CD4-positive, alpha-beta T cell treated with Interleukin-6 for 4 hours (primary cell): Measurements from ENCODE around the gene HMCN2.
A peak's percentile ranks its signal among the peaks of the same experiment; 100 is the strongest.
"Not testable (repeated sequence)": the region's sequence is repeated elsewhere in the genome, so short reads cannot be mapped to it uniquely, and the experiment has no call there.

Experiments
- DNase-seq: peaks from one replicate; pipeline ENCODE4 v3.0.0-alpha.2; 2020; ENCODE audit warnings: mixed read lengths

HMCN2 gene

DNA sequence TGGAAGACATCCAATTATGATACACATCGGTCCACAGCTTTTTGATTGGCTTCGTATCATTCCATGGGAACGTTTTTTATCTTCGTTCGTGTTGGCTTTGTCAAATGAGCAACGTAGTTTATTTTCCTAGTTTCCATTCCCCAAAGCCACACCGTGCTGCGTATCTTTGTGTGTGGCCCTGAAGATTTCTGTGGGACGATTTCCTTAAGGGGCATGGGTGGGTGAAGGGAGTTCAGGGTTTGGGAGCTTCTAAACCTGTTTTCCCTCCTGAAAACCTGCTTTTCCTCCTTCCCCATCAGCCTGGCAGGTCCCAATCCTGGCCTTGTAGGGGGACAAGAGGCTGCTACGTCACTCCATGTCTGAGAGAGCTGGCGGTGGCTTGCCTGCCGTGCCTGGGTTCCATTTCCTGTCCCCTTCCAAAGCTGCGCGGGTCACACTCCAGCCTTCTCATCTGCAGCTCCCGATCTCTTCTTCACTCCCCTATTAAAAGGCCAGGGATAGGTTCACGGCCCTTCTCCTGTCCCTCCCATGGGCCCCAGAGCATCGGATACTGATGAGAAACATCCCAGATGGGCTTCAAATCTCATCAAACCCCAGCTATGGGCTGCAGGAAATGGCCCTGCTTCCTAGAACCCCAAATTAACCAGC lies 155.7 kb downstream of the HMCN2 start:
- DNase-seq: no peak

DNA sequence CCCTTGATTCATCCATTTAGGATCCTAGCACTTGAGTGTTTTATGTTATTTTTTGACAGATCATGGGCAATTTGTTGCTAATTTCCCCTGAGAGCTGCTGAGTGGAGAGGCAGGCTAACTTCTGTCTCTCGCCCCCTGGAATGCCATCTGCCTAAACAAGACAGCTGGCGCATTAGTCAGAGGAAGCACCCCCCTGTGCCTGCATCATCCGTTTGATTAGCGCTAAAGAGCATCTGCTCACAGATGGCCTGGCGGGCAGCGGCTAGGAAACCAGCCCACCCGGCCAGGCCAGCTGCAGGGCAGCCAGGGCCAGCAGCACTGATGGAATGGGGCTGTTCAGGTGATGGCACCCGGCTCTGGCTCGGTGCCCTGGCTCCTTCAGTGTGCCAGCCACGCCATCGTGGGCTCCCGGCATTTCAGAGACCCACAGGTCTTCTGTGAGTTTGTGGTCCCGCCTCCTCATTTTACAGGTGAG lies 156.3 kb downstream of the HMCN2 start:
- no peak for DNase-seq

DNA sequence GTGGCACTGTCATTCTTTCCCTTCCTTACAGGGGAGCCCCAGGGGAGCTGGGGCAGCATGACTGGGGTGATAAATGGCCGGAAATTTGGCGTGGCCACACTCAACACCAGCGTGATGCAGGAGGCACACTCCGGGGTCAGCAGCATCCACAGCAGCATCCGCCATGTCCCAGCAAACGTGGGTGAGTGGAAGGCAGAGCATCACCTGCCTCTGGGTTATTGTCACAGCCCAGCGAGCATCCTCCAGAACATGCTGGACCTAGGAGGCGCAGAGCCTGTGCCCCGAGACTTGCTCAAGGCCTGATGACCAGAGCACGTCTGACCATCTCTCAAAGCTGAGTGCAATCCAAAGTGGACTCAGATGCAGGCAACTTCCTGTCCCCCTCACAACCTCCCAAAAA lies 157.0 kb downstream of the HMCN2 start:
- no peak for DNase-seq

DNA sequence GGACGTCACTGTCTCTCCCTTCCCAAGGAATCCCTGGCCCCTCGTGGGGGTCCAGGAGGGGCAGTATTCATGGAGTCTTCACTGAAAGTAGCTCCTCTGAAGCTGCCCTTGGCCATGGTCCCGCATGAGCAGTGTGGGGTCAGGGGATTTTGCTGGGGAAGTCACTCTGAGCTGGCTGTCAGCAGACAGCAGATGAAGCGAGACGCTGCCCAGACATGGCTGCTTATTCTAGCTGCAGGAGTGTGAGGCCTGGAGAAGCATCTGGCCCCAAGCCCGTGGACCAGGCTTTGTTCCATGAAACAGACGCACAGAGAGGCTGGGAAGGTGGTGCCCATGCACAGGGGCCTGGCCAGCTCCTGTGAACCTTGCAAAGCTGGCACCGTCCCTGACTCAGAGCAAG lies 157.7 kb downstream of the HMCN2 start:
- DNase-seq: no peak

DNA sequence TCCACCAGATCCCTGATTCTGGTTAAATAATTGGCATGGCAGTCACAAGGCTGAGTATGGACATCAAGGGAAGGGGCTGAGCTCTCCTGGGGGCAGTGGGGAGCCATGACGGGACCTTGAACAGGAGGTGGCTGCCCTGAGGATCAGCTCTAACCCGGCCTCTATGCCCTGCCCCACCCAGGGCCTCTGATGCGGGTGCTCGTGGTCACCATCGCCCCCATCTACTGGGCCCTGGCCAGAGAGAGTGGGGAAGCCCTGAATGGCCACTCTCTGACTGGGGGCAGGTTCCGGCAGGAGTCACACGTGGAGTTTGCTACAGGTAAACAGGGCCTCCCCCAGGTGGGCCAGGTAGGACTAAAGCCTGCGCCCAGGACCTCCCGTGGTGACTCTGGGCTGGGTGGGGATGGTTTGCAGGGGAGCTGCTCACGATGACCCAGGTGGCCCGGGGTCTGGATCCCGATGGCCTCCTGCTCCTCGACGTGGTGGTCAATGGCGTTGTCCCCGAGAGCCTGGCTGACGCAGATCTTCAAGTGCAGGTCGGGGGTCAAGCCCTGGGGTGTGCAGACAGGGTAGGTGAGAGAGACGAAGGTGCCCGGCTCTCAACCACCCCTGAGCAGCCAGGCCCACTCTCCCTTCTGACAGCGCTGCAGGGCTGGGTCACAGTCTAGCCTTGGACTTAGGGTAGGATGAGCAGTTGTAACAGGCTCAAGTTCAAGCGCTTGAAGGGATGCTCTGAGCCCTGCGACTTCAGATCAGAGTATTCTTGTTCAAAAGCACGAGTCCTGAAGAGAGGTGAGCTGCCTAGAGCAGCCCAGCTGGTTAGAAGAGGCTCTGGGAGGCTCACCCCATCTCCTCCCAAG lies 159.3 kb downstream of the HMCN2 start:
- DNase-seq: no peak

DNA sequence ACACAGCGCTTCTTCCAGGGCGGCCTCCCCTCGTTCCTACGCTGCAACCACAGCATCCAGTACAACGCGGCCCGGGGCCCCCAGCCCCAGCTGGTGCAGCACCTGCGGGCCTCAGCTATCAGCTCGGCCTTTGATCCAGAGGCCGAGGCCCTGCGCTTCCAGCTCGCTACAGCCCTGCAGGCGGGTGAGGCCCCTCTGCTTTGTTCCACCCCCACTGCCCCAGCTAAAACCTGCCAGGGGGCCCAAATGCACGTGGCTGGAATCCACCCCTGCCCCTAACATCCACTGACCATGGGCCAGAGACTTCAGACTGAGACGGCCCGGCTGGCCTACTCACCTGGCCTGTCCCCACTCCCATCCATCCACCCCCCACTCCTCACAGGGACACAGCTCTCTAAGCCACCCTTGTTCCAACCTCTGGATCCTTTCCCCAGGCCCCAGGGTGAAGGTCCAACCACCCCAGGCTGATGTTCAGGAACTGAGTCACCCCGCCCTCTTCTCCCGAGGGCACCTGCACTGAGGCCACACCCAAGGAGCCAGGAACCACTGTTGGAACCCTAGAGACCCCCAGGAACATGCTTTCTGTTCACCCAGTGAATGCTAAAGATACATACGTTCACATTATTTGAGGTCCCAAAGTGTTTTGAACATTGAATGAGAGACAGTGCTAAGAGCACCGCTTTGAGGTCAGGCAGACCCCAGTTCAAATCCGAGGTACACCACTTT lies 160.3 kb downstream of the HMCN2 start:
- DNase-seq: no peak

DNA sequence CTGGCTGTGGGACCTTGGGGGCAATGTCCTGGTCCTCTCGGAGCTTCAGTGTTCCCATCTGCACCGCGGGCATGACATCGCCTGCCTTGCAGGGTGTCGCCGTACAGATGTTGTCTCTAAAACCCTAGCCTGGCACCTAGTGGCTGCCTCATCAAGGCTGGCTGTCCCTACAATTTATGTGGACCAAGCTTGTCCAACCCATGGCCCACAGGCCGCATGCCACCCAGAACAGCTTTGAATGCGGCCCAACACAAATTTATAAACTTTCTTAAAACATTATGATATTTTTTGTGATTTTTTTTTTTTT lies 160.9 kb downstream of the HMCN2 start:
- no peak for DNase-seq

DNA sequence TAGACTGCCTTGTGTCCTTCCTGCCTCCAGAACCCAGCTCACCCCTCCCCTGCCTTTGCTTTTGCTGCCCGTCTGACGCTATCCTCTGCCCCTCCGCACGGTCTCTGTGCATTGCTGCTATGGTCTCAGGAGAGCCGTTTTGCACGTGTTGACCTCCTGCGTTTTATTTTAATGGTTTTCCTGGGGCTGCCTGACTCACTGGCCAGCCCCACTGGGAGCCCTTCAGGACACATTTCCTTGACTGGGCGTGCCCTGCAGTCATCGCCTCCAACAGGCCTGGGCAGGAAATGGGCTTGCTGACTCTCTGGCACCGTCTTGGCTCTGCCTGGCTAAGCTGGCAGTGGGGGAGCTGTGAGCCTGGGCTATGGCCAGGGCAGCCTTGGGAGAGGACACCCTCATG lies 161.3 kb downstream of the HMCN2 start:
- no peak for DNase-seq

DNA sequence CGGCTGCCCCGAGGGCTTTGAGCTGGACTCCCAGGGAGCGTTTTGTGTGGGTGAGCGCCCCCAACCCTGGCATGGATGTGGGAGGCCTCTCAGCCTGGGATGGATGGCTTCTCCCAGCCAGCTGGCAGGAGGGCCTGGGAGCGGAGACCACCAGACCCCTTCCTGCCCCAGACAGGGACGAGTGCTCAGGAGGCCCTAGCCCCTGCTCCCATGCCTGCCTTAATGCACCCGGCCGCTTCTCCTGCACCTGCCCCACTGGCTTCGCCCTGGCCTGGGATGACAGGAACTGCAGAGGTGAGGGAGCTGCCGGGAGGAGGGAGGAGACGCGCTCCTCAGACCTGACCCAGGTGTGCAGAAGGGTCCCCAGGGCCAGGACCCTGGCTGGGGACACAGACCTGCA lies 161.8 kb downstream of the HMCN2 start:
- DNase-seq: no peak

DNA sequence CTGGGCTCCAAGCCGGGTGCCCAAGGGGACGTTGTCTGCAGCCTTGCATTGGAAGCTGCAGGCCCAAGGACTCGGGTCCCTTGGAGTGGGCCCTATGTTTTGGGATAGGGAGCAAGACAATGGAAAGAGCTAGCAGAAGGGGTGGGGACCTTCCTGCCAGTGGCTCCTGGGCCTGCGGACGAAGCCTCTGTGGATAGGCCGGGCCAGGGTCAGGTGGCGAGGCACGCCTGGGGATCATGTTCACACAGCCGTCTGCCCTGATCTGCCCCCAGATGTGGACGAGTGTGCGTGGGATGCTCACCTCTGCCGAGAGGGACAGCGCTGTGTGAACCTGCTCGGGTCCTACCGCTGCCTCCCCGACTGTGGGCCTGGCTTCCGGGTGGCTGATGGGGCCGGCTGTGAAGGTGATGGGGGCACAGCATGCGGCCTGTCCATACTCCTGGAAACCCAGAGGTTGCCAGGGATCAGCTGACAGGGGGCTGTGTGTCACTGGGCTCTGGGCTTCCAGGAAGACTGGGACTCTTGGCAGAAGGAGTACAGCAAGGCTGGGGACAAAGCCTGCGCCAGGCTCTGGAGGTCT lies 162.6 kb downstream of the HMCN2 start:
- no peak for DNase-seq

DNA sequence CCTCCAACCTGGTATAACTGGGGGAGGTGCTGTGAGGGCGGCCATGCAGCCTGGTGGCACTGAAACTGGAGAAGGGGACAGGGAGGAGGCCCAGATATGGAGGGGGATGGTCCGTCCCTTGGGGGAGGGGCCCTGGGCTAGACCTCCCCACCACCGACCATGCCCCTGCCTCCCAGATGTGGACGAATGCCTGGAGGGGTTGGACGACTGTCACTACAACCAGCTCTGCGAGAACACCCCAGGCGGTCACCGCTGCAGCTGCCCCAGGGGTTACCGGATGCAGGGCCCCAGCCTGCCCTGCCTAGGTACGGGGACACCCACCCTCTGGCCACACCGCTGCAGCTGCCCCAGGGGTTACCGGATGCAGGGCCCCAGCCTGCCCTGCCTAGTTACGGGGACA lies 163.8 kb downstream of the HMCN2 start:
- DNase-seq: no peak

DNA sequence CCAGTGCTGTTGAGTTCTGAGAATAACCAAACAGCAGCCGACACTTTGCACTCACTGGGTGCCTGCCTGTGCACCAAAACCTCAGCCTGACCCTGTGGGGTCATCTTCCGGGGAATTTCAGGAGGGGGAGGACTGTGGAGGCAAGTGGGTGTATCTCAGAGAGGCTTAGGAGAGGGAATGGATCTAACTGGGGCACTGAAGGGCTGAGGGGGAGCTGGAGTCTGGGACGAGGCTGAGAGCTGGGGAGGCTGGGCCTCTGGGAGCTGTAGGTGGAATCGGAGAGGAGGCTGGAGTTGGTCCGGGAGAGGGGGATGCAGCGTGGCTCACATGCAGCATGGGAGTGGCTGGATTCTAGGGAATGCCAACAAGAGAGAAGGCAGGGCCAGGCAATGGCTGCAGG lies 164.3 kb downstream of the HMCN2 start:
- no peak for DNase-seq

DNA sequence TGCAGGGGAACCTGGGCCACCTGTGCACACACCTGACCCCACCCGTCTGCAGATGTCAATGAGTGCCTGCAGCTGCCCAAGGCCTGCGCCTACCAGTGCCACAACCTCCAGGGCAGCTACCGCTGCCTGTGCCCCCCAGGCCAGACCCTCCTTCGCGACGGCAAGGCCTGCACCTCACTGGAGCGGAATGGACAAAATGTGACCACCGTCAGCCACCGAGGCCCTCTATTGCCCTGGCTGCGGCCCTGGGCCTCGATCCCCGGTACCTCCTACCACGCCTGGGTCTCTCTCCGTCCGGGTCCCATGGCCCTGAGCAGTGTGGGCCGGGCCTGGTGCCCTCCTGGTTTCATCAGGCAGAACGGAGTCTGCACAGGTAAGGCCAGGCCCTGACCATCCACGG lies 164.7 kb downstream of the HMCN2 start:
- DNase-seq: no peak

DNA sequence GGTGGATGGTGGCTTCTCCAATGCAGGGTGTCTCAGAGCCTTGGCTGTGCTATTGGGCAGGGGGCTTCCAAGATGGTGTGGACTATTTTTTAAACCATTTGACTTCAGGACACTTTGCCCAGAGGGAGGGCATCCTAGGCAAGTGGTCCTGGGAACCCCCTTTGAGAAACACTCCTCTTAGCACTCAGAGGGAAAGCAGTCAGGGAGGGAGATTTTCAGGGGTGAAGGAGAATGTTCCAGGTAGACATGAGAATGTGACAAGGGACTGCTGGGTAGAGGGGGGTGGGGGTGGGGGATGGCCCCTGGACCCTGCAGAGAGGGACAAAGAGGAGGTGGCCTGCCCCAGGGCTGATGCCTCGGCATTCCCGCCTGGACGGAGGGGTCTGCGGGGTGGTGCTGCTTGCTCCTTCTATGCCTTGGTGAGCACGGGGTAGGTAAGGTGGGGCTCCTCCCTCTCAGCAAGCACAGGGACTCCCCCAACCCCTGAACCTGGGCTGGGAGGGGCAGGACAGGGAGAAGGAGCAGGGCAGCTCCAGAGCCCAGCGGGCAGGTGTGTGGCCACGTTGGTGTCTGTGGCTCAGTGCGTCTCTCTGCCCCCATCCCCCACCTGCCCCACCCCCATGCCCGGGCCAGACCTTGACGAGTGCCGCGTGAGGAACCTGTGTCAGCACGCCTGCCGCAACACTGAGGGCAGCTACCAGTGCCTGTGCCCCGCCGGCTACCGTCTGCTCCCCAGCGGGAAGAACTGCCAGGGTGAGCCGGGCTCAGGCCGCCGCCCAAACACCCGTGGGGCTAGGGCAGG lies 165.4 kb downstream of the HMCN2 start:
- no peak for DNase-seq

DNA sequence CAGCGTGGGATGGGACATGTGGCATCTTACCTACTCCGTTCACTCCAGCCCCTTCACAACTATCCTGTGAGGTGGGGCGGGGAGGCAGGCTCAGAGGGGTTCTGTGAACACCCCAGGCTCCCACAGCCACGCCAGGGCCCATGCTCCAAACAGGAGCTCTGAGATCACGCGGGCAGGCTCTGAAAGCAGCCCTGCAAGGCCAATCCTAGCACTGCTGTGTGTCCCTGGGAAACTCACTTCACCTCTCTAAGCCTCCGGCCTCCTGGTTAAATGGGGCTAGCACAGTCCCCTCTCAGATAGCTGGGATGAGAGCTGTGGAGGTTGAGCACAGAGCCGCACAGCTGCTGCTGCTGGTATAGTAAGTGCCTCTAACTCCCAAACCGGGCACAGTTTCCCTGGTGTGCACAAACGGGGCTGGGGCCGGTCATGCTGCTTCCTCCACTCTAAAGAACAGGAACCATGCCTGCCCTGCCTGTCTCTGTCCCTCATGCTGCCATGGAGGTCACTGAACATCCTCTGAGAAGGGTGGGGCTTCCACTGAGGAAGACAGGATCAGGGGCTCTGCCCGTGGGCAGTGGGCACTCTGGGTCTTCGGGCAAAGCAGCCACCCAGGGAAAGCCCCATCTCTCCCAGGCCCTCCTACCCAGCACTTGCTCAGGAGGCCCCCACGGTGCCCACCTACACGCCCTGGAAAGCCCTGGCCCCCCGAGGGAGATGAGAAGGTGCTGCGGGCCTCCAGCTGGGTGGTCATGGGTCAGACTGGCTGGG lies 166.2 kb downstream of the HMCN2 start:
- DNase-seq: no peak

DNA sequence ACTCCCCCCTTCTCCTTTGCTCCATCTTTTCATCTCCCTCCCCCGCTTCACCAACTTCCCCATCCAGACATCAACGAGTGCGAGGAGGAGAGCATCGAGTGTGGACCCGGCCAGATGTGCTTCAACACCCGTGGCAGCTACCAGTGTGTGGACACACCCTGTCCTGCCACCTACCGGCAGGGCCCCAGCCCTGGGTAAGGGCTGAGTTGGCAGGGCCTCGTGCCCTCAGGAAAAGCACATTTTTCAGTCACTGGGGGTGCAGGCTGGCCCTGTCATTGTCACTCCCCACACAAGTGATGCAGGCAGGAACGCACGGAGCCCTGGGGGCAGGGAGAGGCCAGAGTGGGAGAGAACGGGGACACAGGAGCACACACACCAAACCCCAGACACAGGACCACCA lies 166.8 kb downstream of the HMCN2 start:
- no peak for DNase-seq

DNA sequence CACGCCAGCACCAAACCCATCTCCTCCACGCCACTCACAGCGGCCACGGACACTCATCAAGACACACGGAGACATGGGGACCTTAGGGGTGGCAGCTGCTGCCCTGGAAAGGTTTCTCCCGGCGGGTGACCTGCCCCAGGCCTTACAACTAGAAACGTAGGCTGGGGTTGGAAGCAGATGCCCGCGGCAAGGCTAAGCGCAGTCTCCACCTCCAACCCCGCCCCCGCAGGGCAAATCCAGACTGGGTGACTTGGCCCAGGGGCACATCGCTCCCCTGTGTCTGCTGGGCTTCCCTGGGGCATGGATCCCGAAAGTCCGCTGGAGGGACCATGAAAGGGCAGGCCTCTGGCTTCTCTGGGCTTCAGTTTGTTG lies 167.2 kb downstream of the HMCN2 start:
- no peak for DNase-seq

DNA sequence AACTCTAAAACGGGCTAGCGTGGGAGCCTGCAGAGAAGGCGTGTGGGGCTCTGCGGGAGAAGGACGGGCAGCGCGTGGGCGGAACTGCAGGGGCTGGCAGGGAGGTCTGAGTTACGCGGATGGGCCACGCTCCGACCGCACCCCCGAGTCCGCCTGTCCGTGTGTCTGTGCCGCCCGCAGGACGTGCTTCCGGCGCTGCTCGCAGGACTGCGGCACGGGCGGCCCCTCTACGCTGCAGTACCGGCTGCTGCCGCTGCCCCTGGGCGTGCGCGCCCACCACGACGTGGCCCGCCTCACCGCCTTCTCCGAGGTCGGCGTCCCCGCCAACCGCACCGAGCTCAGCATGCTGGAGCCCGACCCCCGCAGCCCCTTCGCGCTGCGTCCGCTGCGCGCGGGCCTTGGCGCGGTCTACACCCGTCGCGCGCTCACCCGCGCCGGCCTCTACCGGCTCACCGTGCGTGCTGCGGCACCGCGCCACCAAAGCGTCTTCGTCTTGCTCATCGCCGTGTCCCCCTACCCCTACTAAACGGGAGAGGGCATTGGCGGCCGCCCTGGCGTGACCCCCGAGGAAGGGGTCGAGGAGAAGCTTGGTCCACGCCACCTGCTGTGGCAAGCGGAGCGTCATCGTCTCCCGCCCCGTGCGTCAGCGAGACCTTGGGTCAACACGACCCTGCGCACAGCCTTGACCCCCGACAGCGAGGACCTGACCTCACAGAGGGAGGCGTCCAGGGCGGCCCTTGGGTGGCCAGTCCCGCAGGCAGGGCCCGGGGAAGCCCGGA lies 167.8 kb downstream of the HMCN2 start:
- peak; percentile 12 for DNase-seq

DNA sequence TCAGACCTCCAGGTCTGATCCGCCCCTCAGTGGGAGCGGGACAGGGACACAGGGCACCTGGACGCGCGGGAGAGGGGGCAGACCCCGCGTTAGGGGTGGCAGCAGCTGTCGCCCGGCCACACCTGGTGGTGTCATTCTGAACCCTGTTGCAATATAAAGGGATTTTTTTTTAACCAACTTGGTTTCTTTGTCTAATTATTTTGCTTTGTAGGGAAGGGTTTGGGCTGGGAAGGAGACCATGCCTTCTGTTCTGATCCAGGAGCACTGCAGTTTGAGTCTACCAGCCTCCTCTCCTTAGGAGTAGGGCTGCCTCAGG lies 168.3 kb downstream of the HMCN2 start:
- no peak for DNase-seq

DNA sequence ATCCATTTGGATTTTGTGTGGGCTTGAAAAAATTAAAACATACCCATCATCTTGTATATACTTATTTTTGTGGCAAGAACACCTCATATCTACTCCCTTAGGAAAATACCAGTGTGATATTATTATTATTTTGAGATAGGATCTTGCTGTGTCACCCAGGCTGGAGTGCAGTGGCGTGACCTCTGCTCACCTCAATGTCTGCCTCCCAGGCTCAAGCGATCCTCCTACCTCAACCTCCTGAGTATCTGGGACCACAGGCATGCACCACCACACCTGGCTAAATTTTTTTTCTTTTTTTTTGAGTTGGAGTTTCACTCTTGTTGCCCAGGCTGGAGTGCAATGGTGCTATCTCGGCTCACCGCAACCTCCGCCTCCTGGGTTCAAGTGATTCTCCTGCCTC lies 169.1 kb downstream of the HMCN2 start:
- not testable (repeated sequence) for DNase-seq

DNA sequence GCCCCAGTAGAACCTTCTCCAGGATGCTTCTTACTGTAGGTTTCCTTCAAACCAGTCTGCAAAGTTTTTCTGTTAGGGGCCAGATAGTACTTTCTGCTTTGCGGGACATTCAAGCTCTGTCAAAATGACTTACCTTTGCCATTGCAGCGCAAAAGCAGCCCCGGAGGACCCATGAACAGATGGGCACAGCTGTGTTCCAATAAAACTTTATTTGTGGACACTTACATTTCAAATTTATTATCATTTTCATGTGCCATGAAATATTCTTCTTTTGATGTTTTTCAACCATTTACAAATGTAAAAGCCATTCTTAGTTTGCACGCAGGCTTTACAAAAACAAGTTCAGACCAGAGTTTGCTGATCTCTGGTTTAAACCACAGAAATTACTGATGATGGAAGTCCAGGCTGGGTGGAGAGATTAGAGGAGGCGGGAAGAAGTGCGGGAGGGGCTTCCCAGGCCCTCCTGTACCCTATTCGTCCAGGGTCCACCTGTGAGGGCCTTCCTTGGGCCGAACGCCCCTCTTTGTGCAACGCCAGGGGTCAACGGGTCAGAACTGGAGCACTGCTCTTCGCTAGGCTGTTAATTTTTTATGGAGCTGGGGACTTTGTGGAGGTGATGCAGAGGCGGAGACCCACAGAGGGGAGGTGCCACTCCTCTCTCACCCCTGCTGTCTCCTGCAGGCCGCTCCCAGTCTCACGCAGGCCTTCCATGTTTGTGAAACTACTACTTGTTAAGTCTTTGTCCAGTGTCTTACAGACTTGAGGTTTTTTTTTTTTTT lies 171.6 kb downstream of the HMCN2 start:
- no peak for DNase-seq
